NCI-H748 (cell line): ENCODE measurements around the gene SF3B1.
"Not testable (repeated sequence)": the region's sequence is repeated elsewhere in the genome, so short reads cannot be mapped to it uniquely, and the experiment has no call there.

Experiments
- DNase-seq: peaks from one replicate; lab custom pipeline; 2025; ENCODE audit not compliant: unreplicated experiment; lab: John Stamatoyannopoulos, UW

Gene SF3B1

DNA sequence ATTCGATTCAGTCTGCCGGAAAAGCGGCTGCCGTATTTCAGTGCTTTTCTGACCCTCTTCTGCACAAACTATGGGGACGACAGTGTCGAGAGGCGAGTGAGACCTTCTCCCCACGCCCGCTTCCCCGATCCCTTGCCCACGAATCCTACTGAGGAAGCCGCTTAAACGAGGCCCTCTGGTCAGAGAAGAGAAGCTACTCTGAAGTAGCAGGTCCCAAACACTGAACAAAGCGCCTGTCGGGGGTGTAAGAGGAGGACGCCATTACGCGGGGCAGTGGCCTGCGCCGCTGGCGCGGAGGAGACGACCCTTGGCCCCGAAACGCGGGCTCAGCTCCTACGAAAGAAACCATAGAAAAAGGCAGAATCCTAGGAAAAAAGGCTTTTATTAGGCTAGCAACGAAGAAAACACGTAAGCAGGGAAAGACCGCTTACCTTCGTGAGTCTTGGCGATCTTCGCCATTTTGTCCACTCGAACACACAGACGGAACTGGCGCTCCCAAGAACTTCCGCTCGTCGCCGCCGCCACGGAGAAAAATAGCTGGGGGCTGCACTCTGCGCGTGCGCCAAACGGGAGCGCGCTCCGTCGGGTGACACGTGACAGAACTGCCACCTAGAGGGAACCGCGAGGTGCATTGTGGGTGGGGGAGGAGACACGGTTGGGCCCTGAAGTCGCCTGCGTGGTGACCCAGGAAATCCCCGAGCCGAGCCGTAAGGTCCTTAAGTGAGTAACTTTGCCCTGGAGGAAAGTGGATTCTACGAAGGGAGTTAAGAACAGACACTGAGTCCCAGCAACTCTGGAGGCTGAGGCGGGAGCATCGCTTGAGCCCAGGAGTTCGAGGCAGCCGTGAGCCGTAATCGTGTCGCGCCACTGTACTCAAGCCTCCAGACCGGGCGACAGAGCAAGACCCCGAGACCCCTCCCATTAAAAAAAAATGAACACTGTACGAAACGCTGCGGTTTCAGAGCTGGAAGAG lies at the start of gene SF3B1:
SF3B1 (minus strand) TSS at position 488 of the 973 bp plus-strand sequence; CDS start at position 459, 29 bp downstream.
- peak; percentile 98 for DNase-seq

- not testable (repeated sequence) for DNase-seq
These were observed 49.4 kb upstream of the SF3B1 start for GRCh38 chr2:197484248-197484647.

DNA sequence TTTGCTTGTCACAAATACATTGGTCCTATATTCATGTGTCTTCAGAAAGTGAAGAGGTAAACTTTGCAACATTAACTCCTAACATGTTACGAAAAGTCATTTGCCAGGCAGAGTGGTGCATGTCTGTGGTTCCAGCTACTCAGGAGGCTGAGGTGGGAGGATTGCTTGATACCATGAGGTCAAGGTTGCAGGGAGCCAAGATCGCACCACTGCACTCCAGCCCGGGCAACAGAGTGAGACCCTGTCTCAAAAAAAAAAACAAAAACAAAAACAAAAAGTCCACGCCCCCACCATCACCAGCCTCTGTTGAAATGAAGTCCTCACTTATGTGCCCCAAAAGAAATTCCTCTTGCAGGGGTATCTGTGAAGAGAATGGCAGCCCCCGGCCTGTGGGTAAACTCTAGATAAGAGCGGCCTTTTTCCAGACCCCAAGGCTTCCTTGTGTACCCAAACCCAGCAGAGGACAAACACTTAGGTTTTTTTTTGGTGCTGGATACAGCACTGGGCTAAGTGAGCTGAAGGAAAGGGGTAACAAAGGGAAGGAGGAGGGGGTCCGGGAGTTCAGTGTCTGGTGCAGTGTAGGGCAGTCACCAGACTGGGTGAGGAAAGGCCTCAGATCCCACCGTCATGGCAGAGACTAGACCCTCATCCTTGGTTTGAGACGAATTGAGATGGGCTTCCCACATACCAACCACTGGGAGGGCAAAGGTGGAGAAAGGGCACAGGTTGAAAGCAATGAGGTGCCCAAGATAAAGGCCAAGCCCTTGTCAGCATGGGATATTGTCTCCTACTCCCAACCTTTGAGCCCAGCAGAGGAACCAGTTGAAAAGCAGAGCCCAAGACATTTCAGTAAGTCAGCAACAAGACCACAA lies 45.6 kb upstream of the SF3B1 start:
- DNase-seq, result no peak

DNA sequence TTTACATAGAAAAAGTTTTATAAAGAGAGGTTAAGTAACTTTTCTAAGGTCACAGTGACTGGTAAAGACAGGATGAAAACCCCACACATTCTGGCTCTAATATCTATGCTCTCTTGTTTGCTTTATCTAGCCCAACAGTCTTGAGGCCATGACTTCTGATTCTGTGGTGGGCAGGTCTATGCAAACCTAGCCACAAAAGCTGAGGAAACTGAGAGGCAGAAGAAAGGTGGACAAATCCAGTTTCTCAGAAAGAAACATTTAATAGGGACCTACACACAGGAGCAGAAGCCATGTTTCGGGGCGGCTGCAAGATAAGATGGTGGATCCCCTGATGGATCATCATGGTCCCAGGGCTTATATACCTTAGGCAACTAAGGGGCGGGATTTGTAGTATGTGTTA lies 43.0 kb upstream of the SF3B1 start:
- no peak for DNase-seq

DNA sequence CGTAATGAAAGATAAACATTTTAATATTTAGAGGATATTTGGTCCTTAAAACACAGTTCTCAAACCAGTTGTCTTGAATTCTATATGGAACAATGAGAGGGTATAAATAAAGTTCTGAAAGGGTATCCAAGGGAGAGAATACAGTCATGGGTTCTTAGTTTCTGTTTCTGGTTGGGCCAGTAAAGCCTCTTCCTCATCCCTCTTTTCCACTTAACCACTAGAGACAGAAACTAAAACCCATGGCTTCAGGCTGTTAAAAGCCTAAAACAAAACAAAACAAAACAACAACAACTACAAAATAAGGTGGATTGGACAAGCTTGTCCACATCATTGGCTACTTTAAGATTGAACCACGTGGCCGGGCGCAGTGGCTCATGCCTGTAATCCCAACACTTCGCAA lies 37.3 kb upstream of the SF3B1 start:
- DNase-seq, result no peak

DNA sequence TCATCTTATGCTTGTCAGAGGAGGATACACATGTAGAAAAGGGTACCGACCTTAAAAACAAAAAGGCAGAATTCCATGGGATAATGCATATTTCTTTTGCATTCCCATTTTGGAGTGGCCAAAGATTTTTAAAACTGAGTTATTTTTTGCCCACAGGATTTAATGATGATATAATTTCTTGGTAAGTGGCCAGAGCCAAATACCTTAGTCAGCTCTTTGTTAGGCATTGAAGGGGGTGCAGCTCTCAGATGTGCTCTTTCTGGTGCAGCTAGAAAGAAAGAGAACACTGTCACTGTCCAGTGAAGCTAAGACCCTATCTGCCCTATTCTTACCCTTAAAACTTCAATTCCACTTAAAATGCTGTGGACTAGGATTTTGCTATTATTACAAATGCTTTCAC lies 29.3 kb upstream of the SF3B1 start:
- no peak for DNase-seq

DNA sequence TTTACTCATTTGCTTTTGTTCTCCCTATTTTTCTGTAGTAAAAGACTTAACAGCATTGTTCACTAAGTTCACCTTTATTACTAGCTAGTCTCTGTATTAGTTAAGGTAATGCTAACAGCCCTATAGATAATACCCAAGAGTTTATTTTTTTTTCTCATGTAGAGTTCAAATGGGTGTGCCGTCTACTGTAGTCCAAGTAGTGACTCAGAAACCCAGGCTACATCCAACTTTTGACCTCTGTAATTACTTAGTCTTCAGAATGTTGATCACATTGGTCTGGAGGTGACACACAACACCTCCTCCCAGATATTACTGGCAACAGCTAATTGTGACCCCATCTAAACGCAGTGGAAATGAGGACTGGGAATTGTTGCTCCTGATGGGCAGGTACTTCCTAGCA lies 26.2 kb upstream of the SF3B1 start:
- no peak for DNase-seq

DNA sequence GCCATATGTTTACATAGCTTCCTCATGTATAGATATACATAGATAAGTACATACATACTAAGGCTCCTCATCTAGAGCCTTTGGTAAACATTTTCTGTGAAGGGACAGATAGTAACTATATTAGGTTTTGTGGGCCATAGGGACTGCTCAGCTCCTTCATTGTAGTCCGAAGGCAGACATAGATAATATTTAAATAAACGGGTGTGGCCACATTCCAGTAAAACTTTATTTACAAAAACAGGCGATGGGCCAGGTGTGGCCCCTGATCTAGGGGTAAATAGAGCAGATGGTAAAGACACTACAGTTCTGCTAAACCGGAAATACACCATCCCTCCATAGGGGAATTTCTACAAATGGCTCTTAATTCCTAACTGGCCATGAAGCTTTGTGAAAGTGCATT lies 25.8 kb upstream of the SF3B1 start:
- peak; percentile 60 for DNase-seq

DNA sequence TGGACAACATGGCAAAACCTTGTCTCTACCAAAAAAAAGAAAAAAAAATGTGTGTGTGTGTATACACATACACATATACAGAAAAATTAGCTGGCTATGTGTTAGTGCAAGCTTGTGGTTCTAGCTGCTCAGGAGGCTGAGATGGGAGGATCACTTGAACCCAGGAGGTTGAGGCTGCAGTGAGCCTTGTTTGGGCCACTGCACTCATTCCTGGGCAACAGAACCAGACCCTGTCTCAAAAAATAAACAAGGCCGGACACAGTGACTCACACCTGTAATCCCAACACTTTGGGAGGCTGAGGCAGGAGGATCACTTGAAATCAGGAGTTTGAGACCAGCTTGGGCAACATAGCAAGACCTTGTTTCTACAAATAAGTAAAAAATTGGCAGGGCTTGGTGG lies 20.6 kb upstream of the SF3B1 start:
- DNase-seq, result no peak

DNA sequence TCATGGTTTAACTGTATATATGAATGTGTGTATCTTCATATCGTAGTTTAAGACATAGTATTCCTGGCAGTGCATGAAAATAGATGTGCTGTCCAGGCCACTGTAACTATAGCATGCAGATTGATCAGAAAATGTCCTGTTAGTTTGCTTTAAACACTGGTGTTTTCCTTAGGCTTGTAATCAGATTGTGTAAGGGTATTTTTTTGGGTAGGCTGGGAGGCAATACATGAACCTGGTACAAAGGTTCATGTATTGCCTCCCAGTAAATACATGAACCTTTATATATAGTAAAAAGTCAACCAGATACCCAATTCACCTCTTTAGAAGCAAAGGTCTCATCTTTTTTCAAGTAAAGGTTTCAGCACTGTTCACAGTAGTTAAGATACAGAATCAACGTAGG lies 20.1 kb upstream of the SF3B1 start:
- DNase-seq, result no peak

DNA sequence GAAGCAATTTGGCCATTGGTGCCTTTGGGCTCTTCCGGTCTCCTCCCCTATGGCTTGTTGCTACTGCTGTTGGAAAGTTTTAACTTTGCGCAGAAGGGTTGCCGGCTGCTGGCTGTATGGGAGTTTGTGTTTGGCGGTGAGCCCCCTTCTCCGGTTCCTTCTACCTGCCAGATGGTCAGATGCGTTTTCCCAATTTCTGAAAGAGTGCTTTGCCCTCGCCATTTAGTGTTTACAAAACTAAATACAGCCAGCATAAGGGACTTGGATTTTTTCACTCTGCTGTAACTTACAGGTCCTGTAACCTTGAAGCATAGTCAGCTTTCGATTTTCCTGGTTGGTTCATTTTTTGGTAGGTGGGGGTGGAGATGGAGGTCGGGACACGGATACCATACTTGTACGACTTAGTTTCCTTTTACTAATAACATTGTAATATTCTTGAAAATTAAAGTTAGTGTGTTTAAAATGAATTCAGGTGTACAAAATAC lies 19.1 kb upstream of the SF3B1 start:
- DNase-seq, result no peak

GRCh38 chr2:197453123-197453913 lies 18.5 kb upstream of the SF3B1 start, which contains the start of gene COQ10B:
Gene COQ10B (plus strand): TSS chr2:197453552. CDS start chr2:197453561, 9 bp downstream.
- DNase-seq, result peak; percentile 100

DNA sequence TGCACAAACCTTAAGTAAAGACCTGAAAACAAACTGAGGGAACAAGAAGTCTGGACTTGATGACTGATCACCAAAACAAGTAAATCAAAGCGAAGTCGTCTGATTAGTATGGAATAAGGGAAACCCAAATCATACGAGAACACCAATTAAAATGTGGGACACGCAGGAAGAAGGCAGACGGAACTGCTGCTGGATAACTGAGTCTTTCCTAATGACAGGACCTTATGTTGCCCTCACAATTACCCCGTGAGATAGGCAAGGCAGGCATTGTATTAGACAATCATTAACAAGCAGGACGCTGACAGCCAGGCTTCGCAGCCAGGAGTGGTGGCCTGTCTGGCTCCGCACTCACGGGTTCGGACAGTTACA lies 17.9 kb upstream of the SF3B1 start:
- DNase-seq, result no peak

DNA sequence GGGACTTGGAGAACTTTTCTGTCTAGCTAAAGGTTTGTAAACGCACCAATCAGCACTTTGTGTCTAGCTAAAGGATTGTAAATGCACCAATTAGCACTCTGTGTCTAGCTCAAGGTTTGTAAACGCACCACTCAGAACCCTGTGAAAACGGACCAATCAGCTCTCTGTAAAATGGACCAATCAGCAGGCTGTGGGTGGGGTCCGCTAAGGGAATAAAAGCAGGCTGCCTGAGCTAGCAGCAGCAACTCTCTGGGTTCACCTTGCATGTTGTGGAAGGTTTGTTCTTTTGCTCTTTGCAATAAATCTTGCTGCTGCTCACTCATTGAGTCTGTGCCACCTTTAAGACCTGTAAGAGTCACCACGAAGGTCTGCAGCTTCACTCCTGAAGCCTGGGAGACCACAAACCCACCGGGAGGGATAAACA lies 16.1 kb upstream of the SF3B1 start:
- peak; percentile 15 for DNase-seq

DNA sequence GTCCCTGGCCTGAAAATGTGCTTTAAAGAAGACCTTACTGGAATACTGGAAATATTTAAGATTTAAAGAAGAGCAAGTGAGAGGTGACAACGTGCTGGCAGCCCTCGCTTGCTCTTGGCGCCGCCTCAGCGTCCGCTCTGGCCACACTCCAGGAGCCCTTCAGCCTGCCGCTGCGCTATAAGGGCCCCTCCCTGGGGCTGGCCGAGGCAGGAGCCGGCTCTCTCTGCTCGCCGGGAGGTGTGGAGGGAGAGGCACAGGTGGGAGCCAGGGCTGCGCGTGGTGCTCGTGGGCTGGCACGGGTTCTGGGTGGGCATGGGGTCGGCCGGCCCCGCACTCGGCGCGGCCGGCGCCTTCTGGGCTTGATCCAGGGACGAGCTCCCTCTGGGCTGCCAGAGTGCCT lies 15.6 kb upstream of the SF3B1 start:
- DNase-seq, result peak; percentile 24

GRCh38 chr2:197446844-197447243 lies 12.0 kb upstream of the SF3B1 start:
- DNase-seq, result no peak

DNA sequence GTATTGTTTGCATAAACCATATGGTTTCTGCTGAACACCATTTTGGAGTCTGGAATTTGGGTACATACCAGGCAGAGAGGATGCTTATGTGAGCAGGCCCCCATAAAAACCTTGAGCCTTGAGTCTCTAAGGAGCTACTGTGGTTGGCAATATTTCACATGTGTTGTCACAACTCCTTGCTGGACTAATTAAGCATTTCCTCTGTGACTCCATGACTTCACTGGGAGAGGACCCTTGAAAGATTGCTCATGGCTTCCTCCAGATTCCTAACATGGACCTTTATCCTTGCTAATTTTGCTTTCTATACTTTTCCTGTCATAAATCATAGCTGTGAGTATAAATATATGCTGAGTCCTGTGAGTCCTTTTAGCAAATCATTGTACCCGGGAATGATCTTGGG lies 10.9 kb upstream of the SF3B1 start:
- DNase-seq, result no peak

GRCh38 chr2:197442857-197443256 lies 8.0 kb upstream of the SF3B1 start:
- DNase-seq, result no peak

DNA sequence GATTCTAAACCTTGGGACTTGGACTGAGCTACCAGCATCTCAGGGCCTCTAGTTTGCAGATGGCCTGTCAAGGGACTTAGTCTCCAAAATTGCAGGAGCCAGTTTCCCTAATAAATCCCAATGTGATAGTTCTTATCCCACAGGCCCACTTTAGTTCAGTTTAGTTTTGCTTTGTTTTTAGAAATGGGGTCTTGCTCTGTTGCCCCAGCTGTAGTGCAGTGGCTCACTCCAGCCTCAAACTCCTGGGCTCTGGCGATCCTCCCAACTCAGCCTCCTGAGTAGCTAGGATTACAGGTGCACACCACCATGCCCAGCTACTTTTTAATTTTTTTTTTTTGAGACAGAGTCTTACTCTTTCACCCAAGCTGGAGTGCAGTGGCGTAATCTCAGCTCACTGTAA lies 2.6 kb upstream of the SF3B1 start:
- DNase-seq, result no peak

GRCh38 chr2:197435598-197436420 lies 981 bp upstream of the SF3B1 start:
- peak; percentile 27 for DNase-seq
